Colonic mucosa (tissue), 4 donors: Measurements from ENCODE around the gene FXR2. TPM values are rescaled to one million over a fixed set of nuclear protein-coding genes. Genes with fewer than 3 reads are reported as not detected.

ENCODE experiments used
- DNase-seq: peaks from one replicate; pipeline ENCODE4 v3.0.0-alpha.2; 2020
- H3K27ac ChIP-seq: fragments of 200-600 bp; one replicate; pipeline ENCODE4 v1.8.0; 2021
- H3K27me3 ChIP-seq: fragments of 200-600 bp; one replicate; pipeline ENCODE4 v1.8.0; 2021
- H3K36me3 ChIP-seq: fragments of 200-600 bp; one replicate; pipeline ENCODE4 v1.8.0; 2021
- H3K4me1 ChIP-seq: fragments of 200-600 bp; one replicate; pipeline ENCODE4 v1.8.0; 2021; ENCODE audit warnings: mild to moderate bottlenecking
- H3K4me3 ChIP-seq: fragments of 200-600 bp; one replicate; pipeline ENCODE4 v1.8.0; 2021
- H3K9ac ChIP-seq, 2 donors: one replicate each; pipeline ENCODE4 v1.7.0; 2013; ENCODE audit warnings: control low read depth in 2 of 2, low read depth in 2 of 2, low read length in 2 of 2
- H3K9me3 ChIP-seq: fragments of 200-600 bp; one replicate; pipeline ENCODE4 v1.8.0; 2021
- intact Hi-C: fragments of 100-400 bp; cut with DNase I; formaldehyde crosslinking; loops from one replicate; pipeline ENCODE4 v1.14.1; 2022
- total RNA-seq, 2 donors: library from RNA; stranded (reverse); fragmentation: NEBNext Ultra II Directional in 1 of 2; extraction: Animal tissue kit (Norgen Biotek cat#: 25700) in 1 of 2; gene quantifications; one replicate each; pipeline ENCODE4 v1.2.1, GENCODE V29; 2021
- TF ChIP-seq, protein P1 (sequence below): fragments of 200-600 bp; IDR thresholded peaks from one replicate; pipeline ENCODE4 v1.8.0; 2022; ENCODE audit warnings: antibody characterized with exemption, mild to moderate bottlenecking
- donor health status: healthy.
- donor health status: DM: no; HTN: no; CAD: no.
- donor health status: DM: no; HTN: no; CAD: no.

The FXR2 gene
- 10 to 100 TPM; 24.9 to 27.4 TPM for total RNA-seq

DNA sequence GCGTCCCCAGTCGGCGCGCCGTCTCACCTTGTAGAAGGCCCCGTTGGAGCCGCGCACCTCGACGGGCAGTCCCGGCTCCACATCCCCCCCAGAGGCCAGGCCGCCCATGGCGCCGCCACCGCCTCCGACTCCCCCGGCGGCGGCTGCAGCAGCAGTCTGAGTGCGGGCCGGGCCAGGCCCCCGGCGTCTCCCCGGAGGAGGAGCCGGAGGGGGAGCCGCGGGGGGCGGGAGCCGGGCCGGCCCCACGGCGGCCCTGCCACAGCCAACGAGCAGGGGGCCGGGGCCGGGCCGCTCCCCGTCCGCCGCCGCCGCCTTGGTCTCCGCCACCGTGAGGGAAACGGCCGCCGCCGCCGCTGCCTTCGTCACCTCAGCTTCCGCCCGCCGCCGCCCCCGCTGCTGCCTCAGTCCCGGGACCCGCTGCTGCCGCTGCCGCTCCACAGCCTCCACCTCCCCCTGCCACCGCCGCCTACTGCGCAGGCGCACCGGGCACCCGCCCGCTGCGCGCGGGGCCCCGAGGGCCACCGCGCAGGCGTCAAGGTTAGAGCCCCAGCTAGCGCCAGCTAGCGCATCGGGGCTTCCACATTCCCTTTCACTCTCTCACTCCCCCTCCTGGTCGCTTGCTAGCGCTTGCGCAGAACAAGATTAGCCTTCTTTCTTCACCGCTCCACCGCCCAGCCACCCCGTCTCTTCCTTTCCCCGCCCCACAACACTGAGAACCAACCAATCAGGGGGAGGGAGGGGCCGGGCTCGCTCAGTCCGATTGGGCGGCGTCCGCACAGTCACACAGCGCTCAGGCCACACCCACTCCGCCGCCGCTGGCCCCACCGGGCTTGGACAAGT lies at the start of gene FXR2:
Gene FXR2, minus strand, starts transcription at position 473 of the 840 bp plus-strand sequence. Its CDS starts 365 bp downstream, at position 108.
- H3K27ac ChIP-seq, result peak within 1 kb of the TSS; percentile 90
- peaks cover 8% of the 10 kb centered on the region for H3K4me1 ChIP-seq
- H3K9ac ChIP-seq, result peak within 1 kb of the TSS; percentile 88 to 94
- H3K27me3 ChIP-seq, result no peaks in the 10 kb centered on the region
- H3K4me3 ChIP-seq, result peak within 1 kb of the TSS; percentile 93
- TF ChIP-seq, protein P1, sequence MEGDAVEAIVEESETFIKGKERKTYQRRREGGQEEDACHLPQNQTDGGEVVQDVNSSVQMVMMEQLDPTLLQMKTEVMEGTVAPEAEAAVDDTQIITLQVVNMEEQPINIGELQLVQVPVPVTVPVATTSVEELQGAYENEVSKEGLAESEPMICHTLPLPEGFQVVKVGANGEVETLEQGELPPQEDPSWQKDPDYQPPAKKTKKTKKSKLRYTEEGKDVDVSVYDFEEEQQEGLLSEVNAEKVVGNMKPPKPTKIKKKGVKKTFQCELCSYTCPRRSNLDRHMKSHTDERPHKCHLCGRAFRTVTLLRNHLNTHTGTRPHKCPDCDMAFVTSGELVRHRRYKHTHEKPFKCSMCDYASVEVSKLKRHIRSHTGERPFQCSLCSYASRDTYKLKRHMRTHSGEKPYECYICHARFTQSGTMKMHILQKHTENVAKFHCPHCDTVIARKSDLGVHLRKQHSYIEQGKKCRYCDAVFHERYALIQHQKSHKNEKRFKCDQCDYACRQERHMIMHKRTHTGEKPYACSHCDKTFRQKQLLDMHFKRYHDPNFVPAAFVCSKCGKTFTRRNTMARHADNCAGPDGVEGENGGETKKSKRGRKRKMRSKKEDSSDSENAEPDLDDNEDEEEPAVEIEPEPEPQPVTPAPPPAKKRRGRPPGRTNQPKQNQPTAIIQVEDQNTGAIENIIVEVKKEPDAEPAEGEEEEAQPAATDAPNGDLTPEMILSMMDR, result peak; percentile 42
- intact Hi-C loops, result no loop called here
- H3K9me3 ChIP-seq, result no peaks in the 10 kb centered on the region
- H3K36me3 ChIP-seq, result no peaks in the 10 kb centered on the region
- DNase-seq, result peak; percentile 100

DNA sequence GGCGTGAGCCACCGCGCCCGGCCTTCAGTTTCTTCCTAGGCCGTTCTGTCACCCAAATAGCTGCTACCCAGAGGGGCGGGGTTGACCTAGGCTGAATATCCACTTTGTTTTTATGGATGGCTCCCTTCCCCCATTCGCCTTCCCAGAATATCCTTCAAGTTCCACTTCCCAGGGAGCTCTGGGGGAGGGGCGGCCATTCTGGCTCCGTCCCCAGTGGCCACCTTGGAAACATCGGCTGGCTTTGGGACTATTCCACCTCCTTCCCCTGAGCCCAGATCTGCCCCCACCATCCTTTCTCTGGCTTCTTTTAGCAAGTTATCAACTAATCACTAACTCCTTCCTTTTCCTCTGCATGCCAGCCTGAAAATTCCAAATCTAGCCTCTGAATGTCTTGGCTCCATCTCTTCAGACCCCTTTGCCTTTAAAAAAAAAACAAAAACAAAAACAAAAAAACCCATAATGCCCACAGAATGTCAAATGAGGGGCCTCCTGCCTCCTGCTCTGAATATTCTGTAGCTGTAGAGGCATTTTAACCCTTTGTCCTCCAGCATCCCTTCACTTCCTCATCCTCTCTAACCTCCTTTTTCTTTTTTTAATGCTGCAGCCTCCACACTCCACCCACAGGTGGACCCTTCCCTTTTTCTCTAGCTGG lies 42.4 kb upstream of the FXR2 start:
- peak; percentile 32 for DNase-seq
- intact Hi-C loops, result no loop called here
- Histone ChIP-seq H3K9me3 (no peaks in the 10 kb centered on the region), H3K9ac (no peak overlapping the region), H3K4me1 (no peaks in the 10 kb centered on the region), H3K4me3 (no peak overlapping the region), H3K36me3 (no peaks in the 10 kb centered on the region), H3K27me3 (no peaks in the 10 kb centered on the region), H3K27ac (no peak overlapping the region)
- TF ChIP-seq, protein P1, result no peak

DNA sequence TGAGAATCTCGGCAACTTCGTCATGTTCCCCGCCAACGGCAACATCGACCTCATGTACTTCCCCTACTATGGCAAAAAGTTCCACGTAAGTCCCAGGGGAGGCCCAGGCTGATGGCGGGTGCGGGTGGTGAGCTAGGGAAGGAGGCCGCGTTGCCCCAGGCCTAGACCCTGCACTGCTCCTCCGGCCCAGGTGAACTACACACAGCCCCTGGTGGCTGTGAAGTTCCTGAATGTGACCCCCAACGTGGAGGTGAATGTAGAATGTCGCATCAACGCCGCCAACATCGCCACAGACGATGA lies 40.8 kb upstream of the FXR2 start:
- H3K9me3 ChIP-seq, result no peaks in the 10 kb centered on the region
- H3K27ac ChIP-seq, result no peak overlapping the region
- peaks cover 15% of the 10 kb centered on the region for H3K27me3 ChIP-seq
- H3K4me3 ChIP-seq, result no peak overlapping the region
- no peak for DNase-seq
- no peaks in the 10 kb centered on the region for H3K36me3 ChIP-seq
- intact Hi-C loops, result no loop called here
- no peaks in the 10 kb centered on the region for H3K4me1 ChIP-seq
- no peak overlapping the region for H3K9ac ChIP-seq
- TF ChIP-seq, protein P1, result no peak

DNA sequence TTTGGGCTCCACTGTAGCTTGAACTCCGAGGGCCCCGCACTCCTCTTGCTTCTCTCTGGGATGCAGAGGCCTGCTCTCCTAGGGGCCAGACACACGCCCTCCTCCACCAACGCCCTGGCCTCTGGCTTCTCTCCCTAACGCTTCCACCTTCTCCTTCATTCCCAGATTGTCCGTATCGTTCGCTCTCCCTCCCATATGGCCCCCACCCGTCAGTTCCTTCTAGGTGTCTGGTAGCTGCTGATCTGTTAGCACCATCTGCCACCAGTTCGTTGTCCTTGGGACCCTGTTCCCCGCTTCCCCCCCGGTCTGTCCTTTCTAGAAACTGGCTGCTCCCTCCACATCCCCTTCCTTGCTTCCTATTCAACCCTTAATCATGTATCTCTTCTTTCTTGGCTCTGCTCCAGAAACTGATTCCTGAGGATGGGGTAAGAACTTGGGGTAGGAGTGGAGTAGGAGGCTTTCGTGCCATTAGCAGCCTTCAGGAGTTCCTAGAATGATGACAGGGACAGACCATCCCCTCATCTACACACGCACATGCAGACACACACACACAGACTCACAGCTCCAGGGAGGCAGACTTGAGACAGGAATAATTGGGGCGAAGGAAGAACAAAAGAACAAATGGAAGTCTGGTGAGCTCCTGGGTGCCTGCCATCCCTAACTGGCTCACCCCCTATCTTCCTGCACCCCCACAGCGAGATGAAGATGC lies 40.3 kb upstream of the FXR2 start:
- Histone ChIP-seq H3K4me1 (no peaks in the 10 kb centered on the region), H3K4me3 (no peak overlapping the region), H3K27ac (no peak overlapping the region), H3K9me3 (no peaks in the 10 kb centered on the region), H3K36me3 (no peaks in the 10 kb centered on the region), H3K27me3 (peaks cover 20% of the 10 kb centered on the region), H3K9ac (no peak overlapping the region)
- TF ChIP-seq, protein P1, result no peak
- no peak for DNase-seq
- intact Hi-C loops, result no loop called here
